RWPE1 (cell line): Measurements from ENCODE around the gene GAPVD1.
A peak's percentile ranks its signal among the peaks of the same experiment; 100 is the strongest.
"Not testable (repeated sequence)": the region's sequence is repeated elsewhere in the genome, so short reads cannot be mapped to it uniquely, and the experiment has no call there.

Experiments used
- CTCF ChIA-PET: fragments of 350-600 bp; sonication (Branson Sonifier 250); formaldehyde crosslinking; extraction: SDS; loops from one replicate; lab custom pipeline; 2021; lab: Yijun Ruan, JAX
- POLR2A ChIA-PET: fragments of 400-600 bp; formaldehyde crosslinking; extraction: SDS; loops from one replicate; lab custom pipeline; 2020; ENCODE audit warnings: antibody characterized with exemption; ENCODE audit not compliant: low non-redundant PET; lab: Yijun Ruan, JAX
- DNase-seq: peaks from one replicate; pipeline ENCODE4 v3.0.0; 2012; ENCODE audit warnings: low spot score
- H3K27ac ChIP-seq: fragments of 450-650 bp; 2 replicates; pipeline ENCODE4 v1.5.1; 2017
- TF ChIP-seq, protein P1 (sequence below): fragments of 450-650 bp; conservative IDR thresholded peaks from 2 replicates; pipeline ENCODE4 v1.5.1; 2017; ENCODE audit warnings: low read depth, mild to moderate bottlenecking

GAPVD1 gene

GRCh38 chr9:125235804-125236519 lies 25.7 kb upstream of the GAPVD1 start:
- POLR2A ChIA-PET: interaction anchor here (0.6 kb wide), 1 partner anchor 12 kb away, joined by 4 read pairs; no protein-coding TSS in a partner anchor
- CTCF ChIA-PET: interaction anchor here (0.7 kb wide), 1 partner anchor 8 kb away, joined by 7 read pairs; no protein-coding TSS in a partner anchor
- H3K27ac ChIP-seq: no peak overlapping the region
- TF ChIP-seq, protein P1, sequence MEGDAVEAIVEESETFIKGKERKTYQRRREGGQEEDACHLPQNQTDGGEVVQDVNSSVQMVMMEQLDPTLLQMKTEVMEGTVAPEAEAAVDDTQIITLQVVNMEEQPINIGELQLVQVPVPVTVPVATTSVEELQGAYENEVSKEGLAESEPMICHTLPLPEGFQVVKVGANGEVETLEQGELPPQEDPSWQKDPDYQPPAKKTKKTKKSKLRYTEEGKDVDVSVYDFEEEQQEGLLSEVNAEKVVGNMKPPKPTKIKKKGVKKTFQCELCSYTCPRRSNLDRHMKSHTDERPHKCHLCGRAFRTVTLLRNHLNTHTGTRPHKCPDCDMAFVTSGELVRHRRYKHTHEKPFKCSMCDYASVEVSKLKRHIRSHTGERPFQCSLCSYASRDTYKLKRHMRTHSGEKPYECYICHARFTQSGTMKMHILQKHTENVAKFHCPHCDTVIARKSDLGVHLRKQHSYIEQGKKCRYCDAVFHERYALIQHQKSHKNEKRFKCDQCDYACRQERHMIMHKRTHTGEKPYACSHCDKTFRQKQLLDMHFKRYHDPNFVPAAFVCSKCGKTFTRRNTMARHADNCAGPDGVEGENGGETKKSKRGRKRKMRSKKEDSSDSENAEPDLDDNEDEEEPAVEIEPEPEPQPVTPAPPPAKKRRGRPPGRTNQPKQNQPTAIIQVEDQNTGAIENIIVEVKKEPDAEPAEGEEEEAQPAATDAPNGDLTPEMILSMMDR: no peak
- DNase-seq: no peak

DNA sequence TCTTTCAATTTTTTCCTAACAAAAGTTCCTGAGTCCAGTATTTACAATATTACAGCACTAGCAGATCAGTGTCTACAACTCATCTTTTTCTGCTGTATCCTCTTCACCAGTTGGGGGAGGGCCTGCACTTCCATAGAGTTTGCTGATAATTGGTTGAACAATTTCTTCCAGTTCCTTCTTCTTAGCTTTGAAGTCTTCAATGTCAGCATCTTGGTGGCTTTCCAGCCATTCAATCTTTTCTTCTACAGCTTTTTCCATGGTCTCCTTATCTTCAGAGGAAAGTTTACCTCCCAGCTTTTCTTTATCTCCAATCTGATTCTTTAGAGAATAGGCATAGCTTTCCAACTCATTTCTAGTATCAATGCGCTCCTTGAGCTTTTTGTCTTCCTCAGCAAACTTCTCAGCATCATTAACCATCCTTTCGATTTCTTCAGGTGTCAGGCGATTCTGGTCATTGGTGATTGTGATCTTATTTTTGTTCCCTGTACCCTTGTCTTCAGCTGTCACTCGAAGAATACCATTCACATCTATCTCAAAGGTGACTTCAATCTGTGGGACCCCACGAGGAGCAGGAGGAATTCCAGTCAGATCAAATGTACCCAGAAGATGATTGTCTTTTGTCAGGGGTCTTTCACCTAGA lies 25.0 kb upstream of the GAPVD1 start:
- DNase-seq, H3K27ac ChIP-seq, POLR2A ChIA-PET: not testable (repeated sequence)
- CTCF ChIA-PET: interaction anchor here (0.7 kb wide), 1 partner anchor 7 kb away, joined by 7 read pairs; no protein-coding TSS in a partner anchor

DNA sequence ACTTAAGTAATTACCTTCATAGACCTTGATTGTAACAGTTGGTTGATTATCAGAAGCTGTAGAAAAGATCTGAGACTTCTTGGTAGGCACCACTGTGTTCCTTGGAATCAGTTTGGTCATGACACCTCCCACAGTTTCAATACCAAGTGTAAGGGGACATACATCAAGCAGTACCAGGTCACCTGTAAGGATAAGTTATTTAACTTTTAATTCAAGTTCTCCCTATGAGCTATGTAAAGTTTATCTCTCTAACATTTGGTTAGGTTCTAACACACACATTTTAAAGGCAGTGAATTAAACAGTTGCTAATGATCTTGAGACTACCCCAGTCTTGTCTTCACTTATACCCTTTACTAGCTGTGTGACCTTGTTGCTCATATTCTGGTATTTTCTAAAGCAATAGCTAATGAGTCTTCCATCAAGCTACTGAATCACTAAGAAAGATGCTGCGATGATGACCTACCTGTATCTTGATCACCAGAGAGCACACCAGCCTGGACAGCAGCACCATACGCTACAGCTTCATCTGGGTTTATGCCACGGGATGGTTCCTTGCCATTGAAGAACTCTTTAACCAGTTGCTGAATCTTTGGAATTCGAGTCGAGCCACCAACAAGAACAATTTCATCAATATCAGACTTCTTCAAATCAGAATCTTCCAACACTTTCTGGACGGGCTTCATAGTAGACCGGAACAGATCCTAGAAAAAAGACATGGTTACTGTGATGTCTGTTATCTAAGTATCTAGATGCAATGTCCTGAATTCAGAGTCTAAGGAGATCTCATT lies 23.3 kb upstream of the GAPVD1 start:
- H3K27ac ChIP-seq: peak overlapping the region; percentile 32; the same call in 1 of the 2 replicates

GRCh38 chr9:125238915-125239446 lies 22.6 kb upstream of the GAPVD1 start:
- TF ChIP-seq, protein P1: no peak
- ChIA-PET CTCF (interaction anchor here (0.6 kb wide), 1 partner anchor 140 kb away, joined by 4 read pairs; no protein-coding TSS in a partner anchor), POLR2A (no interaction called here)
- no peak for DNase-seq
- H3K27ac ChIP-seq: no peak overlapping the region

More for the DNA sequence above, 23.3 kb upstream of the GAPVD1 start:
- CTCF ChIA-PET: interaction anchor here (0.6 to 1.1 kb wide), 2 partner anchors 89 to 139 kb away, joined by 3 to 4 read pairs; no protein-coding TSS in a partner anchor
- no peak for DNase-seq
- TF ChIP-seq, protein P1: no peak
- POLR2A ChIA-PET: no interaction called here

- POLR2A ChIA-PET: no interaction called here
- peak overlapping the region; percentile 91 for H3K27ac ChIP-seq
Observed at GRCh38 chr9:125239631-125240597, 21.7 kb upstream of the GAPVD1 start.

More at GRCh38 chr9:125239631-125240597, 21.7 kb upstream of the GAPVD1 start:
- DNase-seq: no peak
- CTCF ChIA-PET: no interaction called here
- TF ChIP-seq, protein P1: no peak
